ENCODE data around the gene ERC1. TPM values are rescaled to one million over a fixed set of nuclear protein-coding genes. Genes with fewer than 3 reads are reported as not detected.

Gene ERC1
- total RNA-seq, 1 donor from 2014 or later, result 56.5 TPM

- Histone ChIP-seq H3K27me3 (no peaks in the 10 kb centered on the region), H3K36me3 (no peaks in the 10 kb centered on the region), H3K4me1 (no peaks in the 10 kb centered on the region), H3K27ac (no peak overlapping the region), H3K9me3 (no peaks in the 10 kb centered on the region), H3K4me3 (no peak overlapping the region)
- TF ChIP-seq CTCF (IDR thresholded peaks at IDR 0.05) (no peak), POLR2A (IDR thresholded peaks at IDR 0.05) (no peak), POLR2AphosphoS5 (IDR thresholded peaks at IDR 0.05; ENCODE audit: insufficient read depth in 1 of 2, low read depth in 1 of 2) (no peak)
- DNase-seq (ENCODE audit: extremely low spot score in 2 of 2), result no peak
- intact Hi-C loops (cut with DNase I), result no loop called here
Measured at GRCh38 chr12:1380171-1380851, 389.3 kb downstream of the ERC1 start.

GRCh38 chr12:1382151-1382550, 391.1 kb downstream of the ERC1 start:
- intact Hi-C loops (cut with DNase I), result no loop called here
- Histone ChIP-seq H3K27me3 (no peaks in the 10 kb centered on the region), H3K4me1 (no peaks in the 10 kb centered on the region), H3K27ac (no peak overlapping the region), H3K36me3 (no peaks in the 10 kb centered on the region), H3K9me3 (no peaks in the 10 kb centered on the region), H3K4me3 (no peak overlapping the region)
- TF ChIP-seq POLR2AphosphoS5 (IDR thresholded peaks at IDR 0.05; ENCODE audit: insufficient read depth in 1 of 2, low read depth in 1 of 2) (no peak), CTCF (IDR thresholded peaks at IDR 0.05) (no peak), POLR2A (IDR thresholded peaks at IDR 0.05) (no peak)
- DNase-seq (ENCODE audit: extremely low spot score in 2 of 2), result no peak

- no peaks in the 10 kb centered on the region for H3K36me3 ChIP-seq
- no peak for TF ChIP-seq POLR2AphosphoS5 (IDR thresholded peaks at IDR 0.05; ENCODE audit: insufficient read depth in 1 of 2, low read depth in 1 of 2)
- TF ChIP-seq CTCF (IDR thresholded peaks at IDR 0.05), result no peak
- no peak for TF ChIP-seq POLR2A (IDR thresholded peaks at IDR 0.05)
- H3K27me3 ChIP-seq, result no peaks in the 10 kb centered on the region
- no peak overlapping the region for H3K27ac ChIP-seq
- no peaks in the 10 kb centered on the region for H3K4me1 ChIP-seq
- no peak overlapping the region for H3K4me3 ChIP-seq
- intact Hi-C loops (cut with DNase I), result no loop called here
- DNase-seq (ENCODE audit: extremely low spot score in 2 of 2), result no peak
- no peaks in the 10 kb centered on the region for H3K9me3 ChIP-seq
Measured at GRCh38 chr12:1382826-1383225, 391.8 kb downstream of the ERC1 start.

- DNase-seq (ENCODE audit: extremely low spot score in 2 of 2), result no peak
- TF ChIP-seq CTCF (IDR thresholded peaks at IDR 0.05), result no peak
- TF ChIP-seq POLR2AphosphoS5 (IDR thresholded peaks at IDR 0.05; ENCODE audit: insufficient read depth in 1 of 2, low read depth in 1 of 2), result no peak
- no peak for TF ChIP-seq POLR2A (IDR thresholded peaks at IDR 0.05)
- Histone ChIP-seq H3K4me3 (no peak overlapping the region), H3K27me3 (no peaks in the 10 kb centered on the region), H3K4me1 (no peaks in the 10 kb centered on the region), H3K27ac (no peak overlapping the region), H3K9me3 (no peaks in the 10 kb centered on the region), H3K36me3 (no peaks in the 10 kb centered on the region)
- intact Hi-C loops (cut with DNase I), result no loop called here
Measured at GRCh38 chr12:1383758-1384157, 392.7 kb downstream of the ERC1 start.

- no peak for DNase-seq (ENCODE audit: extremely low spot score in 2 of 2)
- TF ChIP-seq CTCF (IDR thresholded peaks at IDR 0.05) (no peak), POLR2A (IDR thresholded peaks at IDR 0.05) (no peak), POLR2AphosphoS5 (IDR thresholded peaks at IDR 0.05; ENCODE audit: insufficient read depth in 1 of 2, low read depth in 1 of 2) (no peak)
- H3K9me3 ChIP-seq, result no peaks in the 10 kb centered on the region
- no peaks in the 10 kb centered on the region for H3K4me1 ChIP-seq
- intact Hi-C loops (cut with DNase I), result no loop called here
- H3K27ac ChIP-seq, result no peak overlapping the region
- H3K4me3 ChIP-seq, result no peak overlapping the region
- H3K36me3 ChIP-seq, result no peaks in the 10 kb centered on the region
- H3K27me3 ChIP-seq, result no peaks in the 10 kb centered on the region
Measured at GRCh38 chr12:1384910-1385309, 393.9 kb downstream of the ERC1 start.

Measured in vagina (tissue), 2 donors.